ENCODE results near the gene PSMA1.

DNA sequence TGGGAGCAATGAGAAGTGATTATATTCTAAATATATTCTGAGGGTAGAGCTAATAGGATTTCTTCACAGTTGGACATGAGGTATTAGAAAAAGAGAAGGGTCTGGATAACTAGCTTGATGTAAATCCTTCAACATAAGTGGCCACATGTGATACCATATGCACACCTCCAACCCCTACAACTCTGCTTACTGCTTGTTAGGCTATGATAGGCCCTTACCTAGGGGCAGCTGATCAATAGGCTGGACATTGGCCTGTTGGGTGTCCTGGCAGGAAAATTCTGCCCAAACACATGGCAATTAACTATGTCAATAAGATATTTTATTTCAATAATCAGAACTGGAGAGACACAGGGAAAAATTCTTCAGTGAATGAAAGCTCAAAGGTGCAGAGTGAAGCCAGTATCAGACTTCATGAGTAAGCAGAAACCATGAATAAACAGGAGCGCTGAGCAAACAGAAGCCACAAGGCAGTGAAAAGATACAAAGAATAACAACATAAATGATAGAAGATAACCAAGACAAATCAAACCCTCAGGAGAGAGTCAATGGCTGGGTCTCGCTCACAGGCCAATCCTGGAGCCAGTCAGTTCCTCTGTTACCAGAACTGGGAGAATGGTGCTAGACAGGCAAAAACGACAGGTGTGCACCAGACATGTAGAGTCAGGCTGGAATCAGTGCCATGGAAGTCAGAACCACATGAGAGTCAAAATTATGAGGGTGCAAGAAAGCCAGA, 46.3 kb upstream of the PSMA1 start:
- TF ChIP-seq, protein P1, sequence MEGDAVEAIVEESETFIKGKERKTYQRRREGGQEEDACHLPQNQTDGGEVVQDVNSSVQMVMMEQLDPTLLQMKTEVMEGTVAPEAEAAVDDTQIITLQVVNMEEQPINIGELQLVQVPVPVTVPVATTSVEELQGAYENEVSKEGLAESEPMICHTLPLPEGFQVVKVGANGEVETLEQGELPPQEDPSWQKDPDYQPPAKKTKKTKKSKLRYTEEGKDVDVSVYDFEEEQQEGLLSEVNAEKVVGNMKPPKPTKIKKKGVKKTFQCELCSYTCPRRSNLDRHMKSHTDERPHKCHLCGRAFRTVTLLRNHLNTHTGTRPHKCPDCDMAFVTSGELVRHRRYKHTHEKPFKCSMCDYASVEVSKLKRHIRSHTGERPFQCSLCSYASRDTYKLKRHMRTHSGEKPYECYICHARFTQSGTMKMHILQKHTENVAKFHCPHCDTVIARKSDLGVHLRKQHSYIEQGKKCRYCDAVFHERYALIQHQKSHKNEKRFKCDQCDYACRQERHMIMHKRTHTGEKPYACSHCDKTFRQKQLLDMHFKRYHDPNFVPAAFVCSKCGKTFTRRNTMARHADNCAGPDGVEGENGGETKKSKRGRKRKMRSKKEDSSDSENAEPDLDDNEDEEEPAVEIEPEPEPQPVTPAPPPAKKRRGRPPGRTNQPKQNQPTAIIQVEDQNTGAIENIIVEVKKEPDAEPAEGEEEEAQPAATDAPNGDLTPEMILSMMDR (IDR thresholded peaks at IDR 0.05): no peak
- TF ChIP-seq POLR2A (IDR thresholded peaks at IDR 0.05): no peak

All from adrenal gland (tissue), 5 donors.